22Rv1 (cell line): ENCODE measurements around the gene NELL1.

Source experiments
- H3K27ac ChIP-seq: fragments of 450-650 bp; 2 replicates; pipeline ENCODE4 v1.5.1; 2017
- CTCF ChIP-seq: fragments of 450-650 bp; IDR thresholded peaks from 2 replicates; pipeline ENCODE4 v1.5.1; 2017; ENCODE audit warnings: mild to moderate bottlenecking
- ZFX ChIP-seq: fragments of 450-650 bp; IDR thresholded peaks from 2 replicates; pipeline ENCODE4 v1.6.1; 2017; ENCODE audit warnings: antibody characterized with exemption, borderline replicate concordance

The NELL1 gene

DNA sequence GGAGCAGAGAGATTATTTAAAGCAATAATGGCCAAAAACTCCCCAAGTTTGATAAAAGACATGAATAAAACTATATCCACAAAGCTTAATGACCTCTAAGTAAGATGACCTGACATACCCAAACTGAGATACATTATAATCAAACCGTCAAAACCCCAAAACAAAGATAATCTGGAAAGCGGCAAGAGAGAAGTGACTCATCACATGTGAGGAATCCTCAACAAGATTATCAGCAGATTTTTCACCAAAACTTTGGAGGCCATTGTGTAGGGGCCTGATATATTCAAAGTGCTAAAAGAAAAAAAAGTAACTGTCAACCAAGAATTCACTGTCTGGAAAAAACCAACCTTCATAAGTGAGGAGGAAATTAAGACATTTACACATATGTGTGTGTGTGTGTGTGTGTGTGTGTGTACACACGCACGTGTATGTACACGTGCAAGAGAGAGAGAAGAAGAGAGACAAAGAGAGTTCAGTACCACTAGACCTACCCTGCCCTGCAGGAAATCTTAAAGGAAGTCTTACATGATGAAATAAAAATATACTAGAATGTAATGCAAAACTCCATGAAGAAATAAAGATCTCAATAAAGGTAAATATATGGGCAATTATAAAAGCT is 752.4 kb downstream of the NELL1 start:
- no peak for TF ChIP-seq CTCF
- no peak for TF ChIP-seq ZFX
- no peak overlapping the region for H3K27ac ChIP-seq

DNA sequence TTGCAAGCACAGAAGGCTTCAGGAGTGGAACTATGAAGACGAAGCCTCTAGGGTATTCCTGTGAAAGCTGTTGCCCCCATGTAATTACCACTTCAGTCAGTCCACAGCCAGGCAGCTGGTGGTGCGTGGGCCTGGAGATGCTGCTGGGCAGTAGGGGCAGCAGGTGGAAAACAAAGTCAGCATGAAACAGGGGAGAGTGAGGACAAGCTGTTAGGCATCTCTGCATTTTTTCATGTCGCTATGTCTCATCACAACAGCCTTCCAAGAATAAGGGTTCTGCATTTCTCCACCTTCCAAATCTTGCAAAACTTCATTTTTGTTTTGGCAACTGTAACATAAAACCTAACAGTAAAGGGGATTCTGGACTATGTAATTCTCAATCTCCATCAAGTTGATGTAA is 757.5 kb downstream of the NELL1 start:
- TF ChIP-seq CTCF: no peak
- TF ChIP-seq ZFX: no peak
- H3K27ac ChIP-seq: no peak overlapping the region

- no peak overlapping the region for H3K27ac ChIP-seq
- TF ChIP-seq CTCF (no peak), ZFX (no peak)
Measured at GRCh38 chr11:21427726-21428125, 758.3 kb downstream of the NELL1 start.

DNA sequence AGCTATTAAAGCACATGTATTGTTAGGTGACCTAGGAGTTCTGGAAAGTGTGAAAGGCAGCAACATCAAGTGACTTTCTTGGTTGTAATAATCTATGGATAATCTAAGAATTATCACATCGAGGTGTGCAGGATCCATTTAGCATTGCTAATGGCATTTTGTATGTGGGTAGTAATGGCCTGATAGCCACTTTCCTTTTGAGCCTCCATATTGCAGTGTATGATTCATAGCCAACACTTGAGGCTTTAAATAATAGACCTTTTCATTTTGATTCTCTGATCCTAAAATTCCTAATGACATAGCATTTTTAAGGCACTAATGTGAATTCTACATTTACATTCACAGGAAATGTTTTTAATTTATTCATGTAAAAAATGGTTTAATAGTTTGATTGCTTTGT is 759.4 kb downstream of the NELL1 start:
- H3K27ac ChIP-seq: no peak overlapping the region
- TF ChIP-seq ZFX (no peak), CTCF (no peak)

GRCh38 chr11:21429401-21429800 is 760.0 kb downstream of the NELL1 start:
- no peak overlapping the region for H3K27ac ChIP-seq
- TF ChIP-seq CTCF (no peak), ZFX (no peak)

- no peak overlapping the region for H3K27ac ChIP-seq
- TF ChIP-seq CTCF (no peak), ZFX (no peak)
Measured at GRCh38 chr11:21430537-21430936, 761.2 kb downstream of the NELL1 start.

GRCh38 chr11:21446939-21447590 is 777.7 kb downstream of the NELL1 start:
- H3K27ac ChIP-seq: no peak overlapping the region
- TF ChIP-seq ZFX: no peak
- TF ChIP-seq CTCF: no peak
